GM23338 (cell line): Measurements from ENCODE around the gene POMC.

Experiments
- CREB1 ChIP-seq: fragments of 250-450 bp; sonication (Bioruptor Pico); IDR thresholded peaks from 2 replicates; pipeline ENCODE4 v1.5.0; 2020; ENCODE audit warnings: low read depth, mild to moderate bottlenecking, moderate library complexity
- CTCF ChIP-seq, 2 experiments: fragments of 200-600 bp in 1 of 2; sonication (generic) in 1 of 2; conservative IDR thresholded peaks; 2 replicates each; pipeline versions ENCODE4 v1.5.1 to v1.6.1; 2016 to 2017; ENCODE audit warnings: antibody characterized with exemption in 2 of 2, low read depth in 2 of 2, mild to moderate bottlenecking in 2 of 2, moderate library complexity in 1 of 2
- EZH2 ChIP-seq: fragments of 200-600 bp; sonication (generic); IDR thresholded peaks from one replicate; pipeline ENCODE4 v1.8.0; 2017; ENCODE audit warnings: antibody characterized with exemption, mild to moderate bottlenecking, low read depth; ENCODE audit not compliant: unreplicated experiment
- EZH2phosphoT487 ChIP-seq: fragments of 200-600 bp; sonication (generic); IDR thresholded peaks from one replicate; pipeline ENCODE4 v1.8.1; 2018; ENCODE audit warnings: antibody characterized with exemption; ENCODE audit not compliant: unreplicated experiment
- JUNB ChIP-seq: IDR thresholded peaks from one replicate; pipeline ENCODE4 v1.6.1; 2016; ENCODE audit warnings: antibody characterized with exemption; ENCODE audit not compliant: unreplicated experiment
- POLR2AphosphoS5 ChIP-seq: IDR thresholded peaks from 2 replicates; pipeline ENCODE4 v1.6.1; 2016; ENCODE audit warnings: antibody characterized with exemption, low read depth
- REST ChIP-seq: IDR thresholded peaks from one replicate; pipeline ENCODE4 v1.6.1; 2018; ENCODE audit warnings: antibody characterized with exemption; ENCODE audit not compliant: unreplicated experiment
- ZNF462 ChIP-seq: fragments of 250-450 bp; sonication (Bioruptor Pico); IDR thresholded peaks from 2 replicates; pipeline ENCODE4 v1.5.0; 2020; ENCODE audit warnings: mild to moderate bottlenecking, moderate library complexity

GRCh38 chr2:25125976-25126375 lies 42.4 kb downstream of the POMC start:
- TF ChIP-seq EZH2 (no peak), POLR2AphosphoS5 (no peak), CTCF (conservative IDR thresholded peaks at IDR 0.05; ENCODE audit: low read depth in 2 of 2) (no peak), EZH2phosphoT487 (no peak), CREB1 (CRISPR knock-in tag) (no peak), JUNB (no peak), ZNF462 (CRISPR knock-in tag) (no peak), REST (no peak)
